Activated naive CD4-positive, alpha-beta T cell (primary cell): Measurements from ENCODE around the gene TRIM9.
A peak's percentile ranks its signal among the peaks of the same experiment; 100 is the strongest.

Experiments used
- DNase-seq, 4 experiments: peaks; one replicate each; lab custom pipeline; 2025; lab: John Stamatoyannopoulos, UW

TRIM9 gene

GRCh38 chr14:51093371-51094281 is 1.3 kb downstream of the TRIM9 start:
- peak in 3 of 4 experiments; percentile 4 to 38 (median 7) for DNase-seq

- no peak for DNase-seq
Observed at GRCh38 chr14:51092965-51093364, 1.9 kb downstream of the TRIM9 start.

- no peak for DNase-seq
Observed at GRCh38 chr14:51089278-51089677, 5.6 kb downstream of the TRIM9 start.

GRCh38 chr14:51087031-51087441 is 7.9 kb downstream of the TRIM9 start:
- DNase-seq: no peak

- no peak for DNase-seq
Observed at GRCh38 chr14:51086044-51086443, 8.9 kb downstream of the TRIM9 start.

- no peak for DNase-seq
Observed at GRCh38 chr14:51084962-51085361, 9.9 kb downstream of the TRIM9 start.

- DNase-seq: no peak
Observed at GRCh38 chr14:51084507-51084906, 10.4 kb downstream of the TRIM9 start.

GRCh38 chr14:51082349-51082748 is 12.6 kb downstream of the TRIM9 start:
- no peak for DNase-seq

- DNase-seq: no peak
Observed at GRCh38 chr14:51081712-51082111, 13.2 kb downstream of the TRIM9 start.

- DNase-seq: no peak
Observed at GRCh38 chr14:51081209-51081608, 13.7 kb downstream of the TRIM9 start.

- DNase-seq: no peak
Observed at GRCh38 chr14:51080645-51081044, 14.3 kb downstream of the TRIM9 start.

- no peak for DNase-seq
Observed at GRCh38 chr14:51079489-51079888, 15.4 kb downstream of the TRIM9 start.

- DNase-seq: no peak
Observed at GRCh38 chr14:51079085-51079484, 15.8 kb downstream of the TRIM9 start.

GRCh38 chr14:51074701-51075385 is 20.1 kb downstream of the TRIM9 start:
- DNase-seq: no peak

GRCh38 chr14:51073731-51074130 is 21.2 kb downstream of the TRIM9 start:
- no peak for DNase-seq

- no peak for DNase-seq
Observed at GRCh38 chr14:51072976-51073375, 21.9 kb downstream of the TRIM9 start.

- DNase-seq: no peak
Observed at GRCh38 chr14:51071857-51072256, 23.0 kb downstream of the TRIM9 start.

- no peak for DNase-seq
Observed at GRCh38 chr14:51070726-51071125, 24.2 kb downstream of the TRIM9 start.

- DNase-seq: no peak
Observed at GRCh38 chr14:51069055-51069454, 25.9 kb downstream of the TRIM9 start.

GRCh38 chr14:51068268-51068667 is 26.6 kb downstream of the TRIM9 start:
- no peak for DNase-seq

GRCh38 chr14:51067295-51067694 is 27.6 kb downstream of the TRIM9 start:
- no peak for DNase-seq

GRCh38 chr14:51066576-51066975 is 28.3 kb downstream of the TRIM9 start:
- DNase-seq: no peak

- no peak for DNase-seq
Observed at GRCh38 chr14:51059032-51059431, 35.9 kb downstream of the TRIM9 start.
